HG03520 (cell line): ENCODE data around the gene PDLIM7.
"Not testable (repeated sequence)": the region's sequence is repeated elsewhere in the genome, so short reads cannot be mapped to it uniquely, and the experiment has no call there.

ENCODE experiments used
- ATAC-seq: cut with Tn5 transposase; IDR thresholded peaks from one replicate; pipeline ENCODE4 v1.9.1; 2021; ENCODE audit warnings: mild to moderate bottlenecking, moderate library complexity; ENCODE audit not compliant: unreplicated experiment

The PDLIM7 gene

GRCh38 chr5:177492841-177493240, 4.6 kb downstream of the PDLIM7 start:
- no peak for ATAC-seq

- ATAC-seq, result no peak
These were observed 5.2 kb downstream of the PDLIM7 start for GRCh38 chr5:177491983-177492746.

- no peak for ATAC-seq
These were observed 5.9 kb downstream of the PDLIM7 start for GRCh38 chr5:177491429-177491945.

GRCh38 chr5:177490992-177491391, 6.4 kb downstream of the PDLIM7 start:
- ATAC-seq, result no peak

GRCh38 chr5:177490311-177490991, 7.0 kb downstream of the PDLIM7 start:
- no peak for ATAC-seq

- ATAC-seq, result no peak
These were observed 8.2 kb downstream of the PDLIM7 start for GRCh38 chr5:177489119-177489716.

GRCh38 chr5:177487975-177488374, 9.4 kb downstream of the PDLIM7 start:
- ATAC-seq, result no peak

GRCh38 chr5:177487144-177487543, 10.3 kb downstream of the PDLIM7 start:
- no peak for ATAC-seq

GRCh38 chr5:177486256-177486655, 11.1 kb downstream of the PDLIM7 start:
- no peak for ATAC-seq

GRCh38 chr5:177485753-177486152, 11.7 kb downstream of the PDLIM7 start:
- ATAC-seq, result not testable (repeated sequence)

- ATAC-seq, result no peak
These were observed 12.4 kb downstream of the PDLIM7 start for GRCh38 chr5:177484902-177485549.

GRCh38 chr5:177483994-177484901, 13.2 kb downstream of the PDLIM7 start:
- no peak for ATAC-seq

GRCh38 chr5:177483042-177483441, 14.4 kb downstream of the PDLIM7 start:
- ATAC-seq, result no peak

GRCh38 chr5:177482359-177482795, 15.0 kb downstream of the PDLIM7 start:
- ATAC-seq, result no peak

- no peak for ATAC-seq
These were observed 17.6 kb downstream of the PDLIM7 start for GRCh38 chr5:177479774-177480173.

GRCh38 chr5:177478711-177479646, 18.4 kb downstream of the PDLIM7 start:
- no peak for ATAC-seq

- no peak for ATAC-seq
These were observed 19.5 kb downstream of the PDLIM7 start for GRCh38 chr5:177477701-177478477.

- ATAC-seq, result no peak
These were observed 20.7 kb downstream of the PDLIM7 start for GRCh38 chr5:177476531-177477233.
